ENCODE measurements around the gene DES. TPM values are rescaled to one million over a fixed set of nuclear protein-coding genes. Genes with fewer than 3 reads are reported as not detected.

Gene DES
- total and polyA plus RNA-seq, 2 donors (not counting 3 experiments of a cell fraction or from before 2014, with no cell fraction given) = not detected

GRCh38 chr2:219469186-219469724, 51.1 kb downstream of the DES start:
- Histone ChIP-seq H3K4me1 (ENCODE audit: control insufficient read depth, extremely low read depth, insufficient read depth, low read length) (no peaks in the 10 kb centered on the region), H3K36me3 (ENCODE audit: control insufficient read depth in 2 of 2, extremely low read depth in 1 of 2, insufficient read depth in 2 of 2, low read length in 2 of 2) (no peaks in the 10 kb centered on the region), H3K9me3 (replicated peaks; ENCODE audit: control insufficient read depth, insufficient read depth, low read length) (no peaks in the 10 kb centered on the region), H3K4me3 (replicated peaks in 1 of 3; ENCODE audit: insufficient read depth in 1 of 3, low read depth in 1 of 3, low read length in 3 of 3) (no peak overlapping the region), H3K9ac (replicated peaks; ENCODE audit: extremely low read depth, insufficient read depth, low read length) (no peak overlapping the region), H2AFZ (ENCODE audit: low read depth, low read length) (no peak overlapping the region), H3K27me3 (ENCODE audit: control insufficient read depth in 2 of 2, insufficient read depth in 2 of 2, low read length in 2 of 2) (no peaks in the 10 kb centered on the region), H3K79me2 (ENCODE audit: control insufficient read depth, insufficient read depth, low read length) (no peaks in the 10 kb centered on the region), H4K20me1 (replicated peaks; ENCODE audit: control insufficient read depth, extremely low read depth, insufficient read depth, low read length) (no peaks in the 10 kb centered on the region), H3K4me2 (ENCODE audit: insufficient read depth, low read length) (no peak overlapping the region), H3K9me1 (replicated peaks; ENCODE audit: control insufficient read depth, extremely low read depth, insufficient read depth, low read length) (no peaks in the 10 kb centered on the region), H3K27ac (ENCODE audit: insufficient read depth, low read depth, low read length) (no peak overlapping the region)
- FAIRE-seq = no peak
- CTCF ChIA-PET = interaction anchor here (1.7 to 3.0 kb wide), 3 partner anchors 26 to 61 kb away, joined by 7 to 12 read pairs (median 9); no protein-coding TSS in a partner anchor
- dilution Hi-C loops (cut with MboI; ENCODE audit: extremely low pct_ligation_motif_present, low sequenced_read_pairs) = no loop called here
- POLR2A ChIA-PET = no interaction called here
- TF ChIP-seq FOS (IDR thresholded peaks at IDR 0.05; ENCODE audit: borderline replicate concordance, insufficient read depth, low read length) (no peak), CTCF (IDR thresholded peaks at IDR 0.05; ENCODE audit: extremely low read depth in 1 of 2, insufficient read depth in 1 of 2, low read depth in 1 of 2, low read length in 2 of 2) (no peak), GATA2 (IDR thresholded peaks at IDR 0.05; ENCODE audit: insufficient read depth, insufficient read length, low read depth, low read length) (no peak), EZH2 (IDR thresholded peaks at IDR 0.05; ENCODE audit: borderline replicate concordance, low read depth, low read length, severe bottlenecking) (no peak), POLR2A (IDR thresholded peaks at IDR 0.05; ENCODE audit: low read depth, low read length) (no peak)
- BruUV-seq (replicated peaks) = no TSS peak
- intact Hi-C loops (cut with micrococcal nuclease) = no loop called here
- DNase-seq (ENCODE audit: low read depth, low spot score) = no peak

GRCh38 chr2:219470429-219470828, 52.3 kb downstream of the DES start:
- TF ChIP-seq EZH2 (IDR thresholded peaks at IDR 0.05; ENCODE audit: borderline replicate concordance, low read depth, low read length, severe bottlenecking) = no peak
- no peak for TF ChIP-seq GATA2 (IDR thresholded peaks at IDR 0.05; ENCODE audit: insufficient read depth, insufficient read length, low read depth, low read length)
- TF ChIP-seq FOS (IDR thresholded peaks at IDR 0.05; ENCODE audit: borderline replicate concordance, insufficient read depth, low read length) = no peak
- TF ChIP-seq POLR2AphosphoS5 (IDR thresholded peaks at IDR 0.05; ENCODE audit: insufficient read depth, low read depth, low read length) = no peak
- no peak for TF ChIP-seq POLR2A (IDR thresholded peaks at IDR 0.05; ENCODE audit: low read depth, low read length)
- TF ChIP-seq MYC (IDR thresholded peaks at IDR 0.05; ENCODE audit: low read depth, low read length) = no peak
- TF ChIP-seq CTCF (IDR thresholded peaks at IDR 0.05; ENCODE audit: extremely low read depth in 1 of 2, insufficient read depth in 1 of 2, low read depth in 1 of 2, low read length in 2 of 2) = no peak
- no peak for TF ChIP-seq MAX (IDR thresholded peaks at IDR 0.05; ENCODE audit: insufficient read depth, insufficient read length)
- TF ChIP-seq JUN (IDR thresholded peaks at IDR 0.05; ENCODE audit: borderline replicate concordance, insufficient read depth, insufficient read length, low read depth) = no peak
- Histone ChIP-seq H3K4me1 (ENCODE audit: control insufficient read depth, extremely low read depth, insufficient read depth, low read length) (no peaks in the 10 kb centered on the region), H3K79me2 (ENCODE audit: control insufficient read depth, insufficient read depth, low read length) (no peaks in the 10 kb centered on the region), H3K27ac (ENCODE audit: insufficient read depth, low read depth, low read length) (no peak overlapping the region), H3K27me3 (ENCODE audit: control insufficient read depth in 2 of 2, insufficient read depth in 2 of 2, low read length in 2 of 2) (no peaks in the 10 kb centered on the region), H3K36me3 (ENCODE audit: control insufficient read depth in 2 of 2, extremely low read depth in 1 of 2, insufficient read depth in 2 of 2, low read length in 2 of 2) (no peaks in the 10 kb centered on the region), H3K4me2 (ENCODE audit: insufficient read depth, low read length) (no peak overlapping the region), H3K9me1 (replicated peaks; ENCODE audit: control insufficient read depth, extremely low read depth, insufficient read depth, low read length) (no peaks in the 10 kb centered on the region), H3K9me3 (replicated peaks; ENCODE audit: control insufficient read depth, insufficient read depth, low read length) (no peaks in the 10 kb centered on the region), H2AFZ (ENCODE audit: low read depth, low read length) (no peak overlapping the region), H3K4me3 (replicated peaks in 1 of 3; ENCODE audit: insufficient read depth in 1 of 3, low read depth in 1 of 3, low read length in 3 of 3) (no peak overlapping the region), H4K20me1 (replicated peaks; ENCODE audit: control insufficient read depth, extremely low read depth, insufficient read depth, low read length) (no peaks in the 10 kb centered on the region), H3K9ac (replicated peaks; ENCODE audit: extremely low read depth, insufficient read depth, low read length) (no peak overlapping the region)
- FAIRE-seq (no peak), DNase-seq (ENCODE audit: low read depth, low spot score) (no peak)
- ChIA-PET CTCF (interaction anchor here (1.7 to 2.4 kb wide), 3 partner anchors 11 to 60 kb away, joined by 5 to 10 read pairs (median 10); no protein-coding TSS in a partner anchor), POLR2A (no interaction called here)
- intact Hi-C loops (cut with micrococcal nuclease) (no loop called here), dilution Hi-C loops (cut with MboI; ENCODE audit: extremely low pct_ligation_motif_present, low sequenced_read_pairs) (no loop called here)
- BruUV-seq (replicated peaks) = no TSS peak
